Adrenal gland (tissue), 5 donors: ENCODE data around the gene SLC25A19.

Source experiments
- POLR2A ChIP-seq, 2 donors: fragments of 450-650 bp; IDR thresholded peaks; one replicate each; pipeline ENCODE4 v1.6.1; 2017; ENCODE audit warnings: antibody characterized with exemption in 2 of 2, mild to moderate bottlenecking in 2 of 2, moderate library complexity in 1 of 2
- TF ChIP-seq, protein P1 (sequence below), 6 experiments: fragments of 450-650 bp in 4 of 6; fragments of 200-600 bp in 2 of 6; sonication (generic) in 1 of 6; IDR thresholded peaks; 1 replicate in 5 of 6; 2 replicates in 1 of 6; pipeline versions ENCODE4 v1.5.1 to v1.8.0; 2016 to 2021; ENCODE audit warnings: antibody characterized with exemption in 6 of 6, mild to moderate bottlenecking in 2 of 6, moderate library complexity in 1 of 6
- donor health status: DM: no; HTN: no; CAD: no.

DNA sequence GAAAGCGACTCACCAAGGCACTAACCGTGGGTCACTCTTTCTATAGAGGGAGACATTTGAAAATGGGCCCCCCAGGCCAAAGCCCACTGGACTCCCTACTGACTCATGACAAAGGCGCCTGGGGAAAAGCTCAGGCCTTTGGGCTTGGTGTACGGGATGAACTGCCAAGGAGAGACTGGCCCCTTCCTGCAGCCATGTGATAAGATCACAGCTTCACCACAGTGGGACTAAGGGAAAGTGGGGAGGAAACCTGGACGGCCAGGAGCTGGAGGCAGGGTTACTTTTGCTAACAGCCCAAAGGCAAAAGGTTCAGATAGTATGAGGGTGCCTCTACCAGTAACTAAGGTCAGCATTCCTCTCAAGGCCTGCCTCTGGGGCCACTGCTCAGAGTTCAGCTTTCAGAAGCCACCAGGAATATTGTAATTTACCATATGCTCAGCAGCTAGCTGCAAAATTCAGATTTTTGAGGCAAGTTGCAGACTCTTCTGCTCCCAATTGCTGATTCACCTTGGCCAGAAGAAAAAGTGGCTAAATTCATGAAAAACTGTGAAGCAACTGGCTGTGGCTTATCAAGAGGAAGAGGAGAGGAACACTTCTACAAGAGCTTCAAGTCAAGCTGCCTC is 37.1 kb upstream of the SLC25A19 start:
- TF ChIP-seq, protein P1, sequence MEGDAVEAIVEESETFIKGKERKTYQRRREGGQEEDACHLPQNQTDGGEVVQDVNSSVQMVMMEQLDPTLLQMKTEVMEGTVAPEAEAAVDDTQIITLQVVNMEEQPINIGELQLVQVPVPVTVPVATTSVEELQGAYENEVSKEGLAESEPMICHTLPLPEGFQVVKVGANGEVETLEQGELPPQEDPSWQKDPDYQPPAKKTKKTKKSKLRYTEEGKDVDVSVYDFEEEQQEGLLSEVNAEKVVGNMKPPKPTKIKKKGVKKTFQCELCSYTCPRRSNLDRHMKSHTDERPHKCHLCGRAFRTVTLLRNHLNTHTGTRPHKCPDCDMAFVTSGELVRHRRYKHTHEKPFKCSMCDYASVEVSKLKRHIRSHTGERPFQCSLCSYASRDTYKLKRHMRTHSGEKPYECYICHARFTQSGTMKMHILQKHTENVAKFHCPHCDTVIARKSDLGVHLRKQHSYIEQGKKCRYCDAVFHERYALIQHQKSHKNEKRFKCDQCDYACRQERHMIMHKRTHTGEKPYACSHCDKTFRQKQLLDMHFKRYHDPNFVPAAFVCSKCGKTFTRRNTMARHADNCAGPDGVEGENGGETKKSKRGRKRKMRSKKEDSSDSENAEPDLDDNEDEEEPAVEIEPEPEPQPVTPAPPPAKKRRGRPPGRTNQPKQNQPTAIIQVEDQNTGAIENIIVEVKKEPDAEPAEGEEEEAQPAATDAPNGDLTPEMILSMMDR (IDR thresholded peaks at IDR 0.05), result no peak
- no peak for TF ChIP-seq POLR2A (IDR thresholded peaks at IDR 0.05)
